Uterus (tissue), 2 donors: Measurements from ENCODE around the gene THSD4.

Experiments
- CTCF ChIP-seq, 4 experiments: fragments of 200-600 bp in 2 of 4; fragments of 450-650 bp in 2 of 4; sonication (generic) in 2 of 4; IDR thresholded peaks; one replicate each; pipeline ENCODE4 v1.5.1; 2016 to 2019; ENCODE audit warnings: antibody characterized with exemption in 4 of 4, mild to moderate bottlenecking in 2 of 4, moderate library complexity in 1 of 4
- POLR2A ChIP-seq, 2 donors: fragments of 450-650 bp; IDR thresholded peaks; one replicate each; pipeline ENCODE4 v1.6.1; 2016; ENCODE audit warnings: antibody characterized with exemption in 2 of 2, mild to moderate bottlenecking in 1 of 2, moderate library complexity in 1 of 2

GRCh38 chr15:71758711-71759110 lies 643.4 kb downstream of the THSD4 start:
- TF ChIP-seq CTCF (IDR thresholded peaks at IDR 0.05) = no peak
- no peak for TF ChIP-seq POLR2A (IDR thresholded peaks at IDR 0.05)
